Epithelial cell of proximal tubule (primary cell): ENCODE data around the gene KIF3C. TPM values are rescaled to one million over a fixed set of nuclear protein-coding genes. Genes with fewer than 3 reads are reported as not detected.
"Not testable (repeated sequence)": the region's sequence is repeated elsewhere in the genome, so short reads cannot be mapped to it uniquely, and the experiment has no call there.

Experiments used
- DNase-seq: peaks from one replicate; pipeline ENCODE4 v3.0.0-alpha.2; 2011; ENCODE audit warnings: low read depth
- H3K4me3 ChIP-seq: 2 replicates; pipeline ENCODE4 v1.5.1; 2011; ENCODE audit warnings: low read depth, mild to moderate bottlenecking, low read length
- total RNA-seq: library from RNA; depleted of rRNA; stranded (reverse); fragments of >200 nt; gene quantifications from 2 replicates; pipeline ENCODE4 v1.2.3, GENCODE V29; 2015
- TF ChIP-seq, protein P1 (sequence below): conservative IDR thresholded peaks from 2 replicates; pipeline ENCODE4 v1.5.1; 2012; ENCODE audit warnings: low read depth, mild to moderate bottlenecking, low read length

The KIF3C gene
- 26.3 and 30.1 TPM in 2 replicates for total RNA-seq

DNA sequence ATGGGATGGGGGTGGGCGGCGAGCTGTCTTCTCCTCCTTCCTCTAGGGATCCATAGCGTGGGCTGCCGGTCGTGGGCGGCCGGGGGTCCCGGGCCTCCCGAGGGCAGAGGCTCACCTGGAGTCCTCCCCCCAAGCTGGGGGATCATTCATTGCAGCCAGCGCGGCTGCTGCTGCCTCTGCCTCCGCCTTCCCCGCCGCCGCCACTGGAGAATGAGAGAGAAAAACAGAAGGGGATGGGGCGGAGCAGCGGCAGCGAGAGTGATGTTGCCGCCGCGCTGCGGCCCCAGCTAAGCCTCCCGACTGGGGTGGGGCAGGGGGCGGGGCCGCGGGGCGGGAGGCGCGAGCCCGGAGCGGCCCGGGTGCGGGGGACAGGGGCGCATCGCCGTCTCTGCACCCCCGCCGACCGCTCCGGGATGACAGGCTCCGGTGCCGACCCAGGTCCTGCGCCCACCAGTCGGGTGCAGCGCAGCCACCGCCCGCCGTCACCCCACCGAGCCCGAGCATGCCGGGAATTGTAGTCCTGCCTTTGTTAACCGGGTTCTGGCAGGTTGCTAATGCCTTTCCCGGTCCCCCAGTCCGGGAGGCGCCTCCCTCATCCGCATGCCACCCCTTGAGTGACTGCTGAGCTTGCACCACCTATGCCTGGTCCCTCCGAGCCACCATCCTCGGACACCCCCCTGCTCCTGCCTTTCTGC is at the start of gene KIF3C:
Gene KIF3C, minus strand, starts transcription at position 225 of the 695 bp plus-strand sequence. CDS start 580 bp downstream, outside the sequence.
- peak within 1 kb of the TSS; percentile 84 for H3K4me3 ChIP-seq
- TF ChIP-seq, protein P1, sequence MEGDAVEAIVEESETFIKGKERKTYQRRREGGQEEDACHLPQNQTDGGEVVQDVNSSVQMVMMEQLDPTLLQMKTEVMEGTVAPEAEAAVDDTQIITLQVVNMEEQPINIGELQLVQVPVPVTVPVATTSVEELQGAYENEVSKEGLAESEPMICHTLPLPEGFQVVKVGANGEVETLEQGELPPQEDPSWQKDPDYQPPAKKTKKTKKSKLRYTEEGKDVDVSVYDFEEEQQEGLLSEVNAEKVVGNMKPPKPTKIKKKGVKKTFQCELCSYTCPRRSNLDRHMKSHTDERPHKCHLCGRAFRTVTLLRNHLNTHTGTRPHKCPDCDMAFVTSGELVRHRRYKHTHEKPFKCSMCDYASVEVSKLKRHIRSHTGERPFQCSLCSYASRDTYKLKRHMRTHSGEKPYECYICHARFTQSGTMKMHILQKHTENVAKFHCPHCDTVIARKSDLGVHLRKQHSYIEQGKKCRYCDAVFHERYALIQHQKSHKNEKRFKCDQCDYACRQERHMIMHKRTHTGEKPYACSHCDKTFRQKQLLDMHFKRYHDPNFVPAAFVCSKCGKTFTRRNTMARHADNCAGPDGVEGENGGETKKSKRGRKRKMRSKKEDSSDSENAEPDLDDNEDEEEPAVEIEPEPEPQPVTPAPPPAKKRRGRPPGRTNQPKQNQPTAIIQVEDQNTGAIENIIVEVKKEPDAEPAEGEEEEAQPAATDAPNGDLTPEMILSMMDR: no peak
- no peak for DNase-seq

DNA sequence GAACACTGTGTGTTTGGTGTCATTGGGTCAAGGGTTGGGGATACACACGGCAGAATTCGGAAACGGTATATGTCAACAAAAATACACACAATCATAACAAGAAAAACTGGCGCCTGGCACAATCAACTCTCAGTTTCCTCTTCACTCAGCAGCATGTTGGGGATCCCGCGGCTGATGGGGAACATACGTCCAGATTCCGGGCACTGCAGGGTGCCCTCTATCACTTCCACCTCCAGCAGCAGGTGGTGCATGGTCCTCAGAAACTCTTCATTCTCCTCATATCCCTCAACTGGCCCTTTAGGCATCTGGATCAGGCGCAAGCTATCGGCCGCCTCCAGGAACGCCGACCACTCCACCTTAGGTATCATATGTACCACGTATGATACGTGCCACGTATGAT is 45.8 kb upstream of the KIF3C start:
- not testable (repeated sequence) for H3K4me3 ChIP-seq, DNase-seq

GRCh38 chr2:26025509-26025908 is 43.2 kb upstream of the KIF3C start:
- no peak overlapping the region for H3K4me3 ChIP-seq
- TF ChIP-seq, protein P1: no peak
- no peak for DNase-seq

- no peak for DNase-seq
- no peak overlapping the region for H3K4me3 ChIP-seq
- TF ChIP-seq, protein P1: no peak
These were observed 42.0 kb upstream of the KIF3C start for GRCh38 chr2:26024260-26024659.

DNA sequence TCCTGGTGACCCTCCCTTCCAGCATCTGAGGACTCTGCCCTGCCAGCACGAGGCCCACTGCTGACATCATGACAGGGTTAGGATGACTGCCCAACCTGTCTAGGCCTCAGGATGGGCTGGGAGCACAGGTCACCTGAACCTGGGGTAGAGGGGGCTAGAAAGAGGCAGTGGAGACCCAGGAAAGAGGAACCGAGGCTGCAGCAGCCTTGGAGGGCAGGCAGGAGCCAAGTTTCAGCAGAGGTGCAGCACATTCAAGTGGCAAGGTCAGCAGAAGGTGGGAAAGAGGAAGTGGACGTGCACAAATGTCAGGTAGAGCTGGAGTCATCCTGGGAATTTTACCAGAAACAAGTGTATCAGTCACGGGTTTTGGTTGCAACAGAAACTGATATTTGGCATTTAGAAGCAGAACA is 37.9 kb upstream of the KIF3C start:
- no peak for DNase-seq
- no peak overlapping the region for H3K4me3 ChIP-seq
- TF ChIP-seq, protein P1: no peak

GRCh38 chr2:26018184-26019055 is 36.1 kb upstream of the KIF3C start:
- DNase-seq: peak; percentile 77
- H3K4me3 ChIP-seq: no peak overlapping the region
- TF ChIP-seq, protein P1: no peak

- no peak overlapping the region for H3K4me3 ChIP-seq
- TF ChIP-seq, protein P1: no peak
- DNase-seq: no peak
These were observed 35.3 kb upstream of the KIF3C start for GRCh38 chr2:26017464-26018183.

DNA sequence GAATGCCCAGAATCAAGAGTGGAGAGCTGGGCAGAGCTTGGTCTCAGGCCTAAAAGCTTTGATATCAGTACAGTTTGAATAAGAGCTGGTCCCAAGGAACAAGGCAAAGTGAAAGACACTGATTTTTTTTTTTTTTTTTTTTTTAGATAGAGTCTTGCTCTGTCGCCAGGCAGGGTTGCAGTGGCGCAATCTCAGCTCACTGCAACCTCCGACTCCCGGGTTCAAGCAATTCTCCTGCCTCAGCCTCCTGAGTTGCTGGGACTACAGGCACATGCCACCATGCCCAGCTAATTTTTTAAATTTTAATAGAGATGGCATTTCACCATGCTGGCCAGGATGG is 34.4 kb upstream of the KIF3C start:
- DNase-seq, H3K4me3 ChIP-seq: not testable (repeated sequence)
